ENCODE results near the gene PARD3.

PARD3 gene

DNA sequence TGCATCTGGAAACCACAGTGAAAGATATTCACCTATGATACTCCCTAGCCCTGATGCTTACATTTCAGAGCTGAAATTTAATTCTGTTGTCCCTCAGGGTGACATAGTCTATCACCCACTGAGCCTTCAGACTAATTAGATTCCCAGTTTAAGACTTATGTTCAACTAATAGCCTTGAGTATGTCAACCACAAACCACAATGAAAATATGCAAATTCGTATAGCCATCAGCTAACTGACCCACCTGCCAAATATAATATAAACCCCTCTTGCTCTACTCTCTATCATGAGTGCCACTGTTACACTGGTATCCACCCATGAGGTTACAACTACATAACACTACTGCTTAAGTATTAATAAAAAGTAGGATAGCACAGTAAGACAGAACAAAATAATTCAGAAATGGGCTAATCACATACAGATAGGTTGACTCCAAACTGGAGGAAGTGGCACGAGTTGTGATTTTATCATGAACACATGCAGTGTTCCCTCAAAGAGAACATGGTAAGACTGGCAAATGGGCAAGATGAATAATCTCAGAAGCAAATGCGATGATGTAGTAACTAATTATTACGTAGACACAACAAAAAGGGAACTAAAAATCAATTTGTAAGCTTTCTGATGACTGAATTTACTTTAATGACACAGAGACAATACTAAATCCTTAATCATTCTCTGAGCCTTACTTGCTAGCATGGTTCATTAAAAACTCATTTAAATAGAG is 290.6 kb downstream of the PARD3 start:
- DNase-seq: no peak

DNA sequence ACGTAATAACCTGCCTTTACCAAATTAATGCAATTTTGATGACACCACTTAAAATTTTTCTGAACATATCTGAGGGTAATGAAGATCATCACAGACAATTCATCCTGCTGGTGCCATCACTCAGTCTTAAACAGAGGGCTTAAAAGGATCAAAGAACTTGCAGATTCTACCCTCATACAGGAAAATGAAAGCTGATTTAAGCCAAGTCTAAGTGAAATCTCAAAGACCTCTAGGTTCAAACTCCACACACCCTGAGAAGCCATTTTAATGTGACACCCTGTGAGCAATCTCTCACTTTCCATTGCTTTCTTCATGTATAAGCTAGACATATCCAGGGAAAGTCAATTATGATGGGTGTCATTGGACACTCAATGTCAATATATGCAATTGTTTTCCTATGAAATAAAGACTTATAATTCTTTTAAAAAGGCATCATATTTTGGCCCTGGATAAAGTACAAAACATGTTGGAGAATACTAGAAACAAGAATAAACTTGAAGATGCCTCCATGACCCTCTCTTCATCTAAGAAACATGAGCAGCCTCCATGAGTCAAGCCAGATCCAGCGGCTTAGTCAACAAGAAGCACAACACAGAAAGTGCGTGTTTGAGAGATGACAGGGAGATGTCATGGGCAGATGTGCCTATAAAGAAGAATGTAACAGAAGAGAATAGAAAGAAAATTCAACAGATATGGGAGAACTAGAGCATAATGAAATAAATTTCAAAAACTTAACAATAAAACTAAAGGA is 291.9 kb downstream of the PARD3 start:
- no peak for DNase-seq

DNA sequence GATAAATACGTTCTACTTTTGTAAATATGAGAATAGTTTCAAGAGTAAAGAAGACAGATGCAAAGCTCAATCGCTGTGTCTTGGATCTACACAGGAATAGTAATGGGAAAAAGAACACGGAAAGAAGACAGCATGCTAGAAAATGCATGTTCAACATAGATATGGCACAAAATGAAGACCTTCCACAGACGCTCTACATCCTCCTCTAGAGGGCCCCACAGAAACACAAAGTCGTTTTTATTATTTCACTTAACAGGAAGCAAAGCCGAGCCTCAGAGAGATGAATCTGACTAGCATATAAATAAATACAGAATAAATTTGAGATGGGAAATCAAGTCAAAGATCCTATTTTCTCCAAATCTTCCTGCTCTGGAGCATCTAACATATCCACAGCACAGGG is 292.6 kb downstream of the PARD3 start:
- DNase-seq: no peak

DNA sequence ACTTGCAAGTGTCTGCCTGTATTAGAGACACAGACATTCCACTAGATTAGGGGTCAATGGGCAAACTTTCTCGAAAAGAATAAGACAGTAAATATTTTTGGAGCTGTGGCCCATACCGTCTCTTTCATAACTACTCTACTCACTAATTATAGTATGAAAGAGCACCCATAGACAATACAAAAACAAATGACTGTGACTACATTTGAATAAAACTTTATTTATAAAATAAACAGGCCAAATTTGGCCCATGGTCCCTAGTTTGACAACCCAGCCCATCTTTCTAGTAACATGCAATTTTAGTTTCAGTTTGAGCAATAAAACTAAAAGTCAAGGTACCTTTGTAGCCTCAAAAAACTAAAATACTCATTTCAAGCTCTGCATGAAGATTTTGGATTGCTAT is 294.6 kb downstream of the PARD3 start:
- DNase-seq: no peak

DNA sequence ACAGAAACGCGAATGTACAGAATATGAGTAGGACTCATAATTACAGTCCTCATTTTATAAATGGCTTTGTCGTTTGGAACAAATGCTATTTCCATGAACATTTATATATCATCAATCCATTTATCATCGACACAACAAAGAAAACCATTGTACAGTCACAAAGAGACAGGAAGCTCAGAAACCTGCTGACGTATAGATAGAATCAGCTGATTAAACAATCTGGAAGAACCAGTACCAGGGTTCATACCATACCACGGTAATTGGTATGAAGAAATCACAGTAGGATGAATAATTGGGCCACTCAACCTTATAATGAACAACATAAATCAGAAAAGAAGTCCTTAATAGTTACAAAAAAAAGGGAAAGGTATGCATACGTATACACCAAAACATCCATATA is 295.0 kb downstream of the PARD3 start:
- no peak for DNase-seq

- DNase-seq: no peak
These were observed 300.8 kb downstream of the PARD3 start for GRCh38 chr10:34514290-34514689.

DNA sequence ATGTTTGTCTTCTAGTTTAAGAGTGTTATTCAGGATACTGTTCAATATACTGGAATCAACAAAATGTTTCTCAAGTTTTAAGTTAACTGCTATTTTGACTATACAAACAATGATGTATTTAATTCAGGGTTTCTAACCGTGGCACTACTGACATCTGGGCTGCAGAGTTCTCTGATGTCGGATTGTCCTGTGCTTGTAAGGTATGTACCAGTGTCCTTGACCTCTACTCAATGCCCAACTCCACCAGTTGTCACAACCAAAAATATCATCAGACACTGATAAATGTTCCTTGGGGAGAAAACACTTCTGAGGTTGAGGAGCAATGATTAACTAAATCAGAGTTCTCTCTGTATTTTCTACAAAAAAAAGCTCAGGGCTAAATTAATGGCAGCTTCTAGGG is 301.5 kb downstream of the PARD3 start:
- no peak for DNase-seq

DNA sequence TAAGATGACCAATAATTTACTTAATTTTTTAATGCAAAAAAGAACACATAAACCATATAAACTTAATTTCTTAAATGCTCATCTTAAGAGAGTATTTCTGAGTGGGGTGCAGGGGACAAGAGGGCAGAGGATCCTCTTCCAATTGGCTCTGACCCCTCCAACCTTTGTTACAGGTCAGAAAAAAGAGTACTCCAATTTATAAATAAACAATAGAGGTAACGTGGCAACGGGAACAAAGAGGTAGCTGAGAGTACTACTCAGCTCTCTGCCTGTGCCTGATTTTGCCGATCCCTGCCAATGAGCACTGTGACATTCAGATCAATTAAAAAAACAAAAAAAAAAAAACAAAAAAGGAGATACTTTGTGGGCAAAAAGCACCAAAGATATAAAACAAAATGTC is 307.9 kb downstream of the PARD3 start:
- DNase-seq: no peak

DNA sequence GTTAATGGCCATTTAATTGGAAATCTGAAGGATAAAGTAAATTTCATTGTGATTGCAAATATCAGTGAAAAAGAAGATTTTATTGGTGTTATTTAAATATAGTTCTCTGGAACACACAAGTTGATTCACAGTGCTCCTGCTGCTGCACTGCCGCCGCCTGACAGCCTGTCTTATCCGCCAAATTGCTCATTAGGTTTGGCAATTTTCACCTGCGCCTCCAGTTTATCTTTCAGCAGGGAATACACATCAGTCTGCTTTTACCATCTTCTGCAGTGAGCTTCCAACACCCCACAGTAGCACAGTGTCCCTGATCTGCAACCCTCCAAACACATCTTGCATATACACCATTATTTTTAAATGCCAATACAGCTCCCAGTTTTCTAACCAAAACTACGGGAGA is 308.3 kb downstream of the PARD3 start:
- no peak for DNase-seq

DNA sequence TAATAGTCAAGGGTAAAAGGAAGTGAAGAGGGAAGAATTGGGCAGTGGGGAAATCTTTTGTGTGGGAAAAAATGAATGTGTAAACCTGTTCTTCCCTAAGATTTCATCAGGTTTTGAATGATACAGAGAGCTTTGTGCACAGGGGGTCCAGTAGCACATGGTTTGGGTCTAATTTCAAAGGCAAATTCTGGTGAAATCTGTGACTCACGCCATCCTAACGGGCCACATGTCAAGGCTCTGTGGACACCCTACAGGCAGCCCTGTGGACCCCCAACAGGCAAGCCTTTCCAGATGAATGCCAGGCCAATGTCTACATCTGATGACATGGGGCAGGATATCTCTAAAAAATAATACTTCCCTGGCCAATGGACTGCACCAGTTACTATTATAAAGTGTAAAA is 309.8 kb downstream of the PARD3 start:
- DNase-seq: no peak

DNA sequence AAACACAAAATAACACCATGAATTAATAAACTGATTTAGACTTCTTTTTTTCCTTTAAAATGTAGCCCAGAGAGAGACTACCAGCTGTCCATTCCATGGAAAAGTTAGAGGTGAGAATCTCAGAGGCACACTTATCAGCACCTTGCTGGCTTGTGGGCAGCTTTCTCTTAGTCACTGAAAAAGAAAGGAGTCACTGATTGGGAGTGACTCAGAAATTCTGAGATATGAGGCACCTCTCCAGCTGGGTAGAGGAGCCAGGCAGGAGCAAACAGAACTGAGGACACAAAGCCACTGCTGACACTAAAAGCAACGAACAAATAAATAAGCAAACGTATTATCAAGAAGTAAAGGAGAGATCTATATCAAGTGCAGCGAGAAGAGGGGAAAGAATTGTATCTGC is 310.6 kb downstream of the PARD3 start:
- DNase-seq: no peak

- no peak for DNase-seq
These were observed 311.4 kb downstream of the PARD3 start for GRCh38 chr10:34503704-34504103.

DNA sequence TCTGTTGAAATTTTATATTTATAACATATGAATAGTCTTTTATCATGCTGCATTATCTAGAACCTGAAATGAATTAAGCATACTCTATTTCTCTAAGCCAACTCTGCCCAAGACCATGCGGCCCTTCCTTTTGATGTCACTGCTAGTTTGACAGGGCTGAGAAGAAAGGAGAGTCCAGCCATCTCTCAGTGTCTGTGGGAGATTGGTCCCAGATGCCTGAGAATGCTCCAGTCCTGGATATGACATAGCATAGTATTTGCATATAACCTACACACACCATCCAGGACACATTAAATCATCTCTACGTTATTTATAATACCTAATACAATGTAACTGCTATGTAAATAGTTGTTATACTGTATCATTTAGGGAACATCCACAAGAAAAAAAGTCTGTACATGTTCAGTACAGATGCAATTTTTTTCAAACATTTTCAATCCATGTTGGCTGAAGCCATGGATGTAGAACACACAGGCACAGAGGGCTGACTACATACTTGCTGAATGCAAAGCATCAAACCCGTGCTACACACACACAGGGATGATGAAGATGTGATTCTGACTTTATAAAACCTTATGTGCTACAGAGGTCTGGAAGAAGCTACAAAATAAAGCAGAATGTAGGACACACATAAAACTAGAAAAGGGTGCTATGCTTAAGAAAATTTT is 315.4 kb downstream of the PARD3 start:
- no peak for DNase-seq

DNA sequence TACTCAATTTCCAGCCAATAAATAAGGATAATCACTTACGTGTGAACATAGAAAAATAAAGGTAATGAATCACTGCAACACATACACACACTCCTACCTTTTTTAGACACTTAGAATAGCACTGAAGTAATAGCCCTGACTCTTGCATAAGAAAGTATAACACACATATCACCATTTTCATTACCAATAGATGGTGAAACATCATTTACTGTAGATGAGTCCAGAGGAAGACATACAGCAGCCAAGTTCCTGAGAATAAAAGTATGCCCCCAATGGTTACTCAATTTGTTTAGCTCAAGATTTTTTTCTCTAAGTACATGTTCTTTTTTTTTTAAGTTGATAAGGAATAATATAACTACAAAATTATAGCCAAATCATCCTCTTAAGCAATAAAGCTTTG is 316.3 kb downstream of the PARD3 start:
- DNase-seq: no peak

DNA sequence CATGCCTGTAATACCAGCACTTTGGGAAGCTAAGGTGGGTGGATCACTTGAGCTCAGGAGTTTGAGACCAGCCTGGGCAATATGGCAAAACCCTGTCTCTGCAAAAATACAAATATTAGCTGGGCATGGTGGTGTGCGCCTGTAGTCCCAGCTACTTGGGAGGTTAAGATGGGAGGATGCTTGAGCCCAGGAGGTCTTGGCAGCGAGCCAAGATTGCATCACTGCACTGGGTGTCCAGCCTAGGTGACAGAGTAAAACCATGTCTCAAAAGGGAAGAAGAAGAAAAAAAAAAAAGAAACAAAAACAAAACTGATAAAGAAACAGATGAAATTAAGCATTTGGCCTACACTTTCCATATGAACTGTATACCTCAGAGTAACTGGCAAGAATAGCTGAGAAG is 319.2 kb downstream of the PARD3 start:
- no peak for DNase-seq

GRCh38 chr10:34494012-34494411 is 321.1 kb downstream of the PARD3 start:
- no peak for DNase-seq

DNA sequence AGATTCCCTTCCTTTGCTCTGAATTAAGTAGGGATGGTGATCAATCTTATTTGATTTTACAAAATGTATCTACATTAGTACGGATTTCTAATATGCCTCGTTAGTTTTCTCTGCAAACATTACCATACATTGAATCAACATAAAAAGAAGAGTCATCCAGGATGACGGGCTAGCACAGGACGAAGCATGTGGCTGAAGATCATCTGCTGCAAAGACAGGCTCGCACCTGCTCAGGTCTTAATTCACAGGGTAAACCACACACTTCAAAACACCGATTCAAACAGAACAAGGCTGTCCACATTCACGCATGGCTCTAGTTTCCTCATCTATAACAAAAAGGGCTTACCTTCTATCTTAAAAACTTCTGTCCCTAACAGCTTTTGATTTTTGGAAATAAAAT is 323.0 kb downstream of the PARD3 start:
- no peak for DNase-seq

DNA sequence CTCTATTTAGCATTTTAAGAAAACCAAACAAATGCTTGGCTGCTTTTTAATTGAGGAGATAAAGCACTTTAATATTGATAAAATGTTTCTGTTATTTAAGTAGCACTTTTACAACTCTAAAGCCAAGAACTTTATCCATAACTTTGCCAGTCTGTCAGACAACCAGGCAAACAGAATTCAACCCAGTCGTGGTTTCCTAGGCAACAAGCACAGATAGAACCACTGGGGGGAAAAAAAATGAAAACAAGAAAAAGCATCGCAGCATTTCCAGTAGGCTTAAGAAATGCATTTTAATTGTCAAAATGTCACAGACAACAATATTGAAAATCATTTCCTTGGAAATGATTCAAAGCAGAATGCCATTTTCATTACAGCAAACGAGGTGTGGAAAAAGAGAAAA is 323.4 kb downstream of the PARD3 start:
- DNase-seq: no peak

- no peak for DNase-seq
These were observed 324.9 kb downstream of the PARD3 start for GRCh38 chr10:34489973-34490745.

- no peak for DNase-seq
These were observed 325.7 kb downstream of the PARD3 start for GRCh38 chr10:34489411-34489810.

DNA sequence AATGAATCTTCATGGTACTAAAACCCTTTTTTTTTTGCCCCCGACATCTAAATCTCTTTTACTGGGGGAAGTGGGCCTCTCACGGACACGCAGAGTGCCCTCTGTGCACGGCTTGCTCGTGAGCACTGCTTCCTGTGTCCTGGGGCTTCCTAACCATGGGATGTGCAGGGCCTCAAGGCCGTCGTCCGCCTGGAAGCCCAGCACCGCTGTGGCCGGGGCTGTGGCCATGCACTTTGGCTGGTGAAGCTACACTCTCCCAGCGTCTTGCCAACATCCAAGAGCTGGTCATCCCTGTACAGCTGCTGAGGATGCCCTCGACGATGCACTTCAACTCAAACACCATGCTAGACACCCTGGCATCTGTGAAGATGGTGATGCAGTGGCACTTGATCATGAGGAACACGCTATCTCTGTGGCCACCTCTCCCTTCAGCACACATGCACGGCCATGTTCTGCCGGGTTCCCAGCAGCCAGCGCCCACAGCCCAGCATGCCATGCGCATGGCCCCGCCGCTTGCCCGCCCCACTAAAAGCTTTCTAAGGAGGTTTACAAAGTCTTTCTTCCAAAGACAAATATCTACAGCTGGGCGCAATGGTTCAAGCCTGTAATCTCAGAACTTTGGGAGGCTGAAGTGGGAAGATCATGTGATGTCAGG is 326.5 kb downstream of the PARD3 start:
- DNase-seq: no peak

- DNase-seq: no peak
These were observed 329.1 kb downstream of the PARD3 start for GRCh38 chr10:34486008-34486407.

- no peak for DNase-seq
These were observed 330.9 kb downstream of the PARD3 start for GRCh38 chr10:34484164-34484563.
